Gastrocnemius medialis (tissue), 4 donors: ENCODE results near the gene CSTB. TPM values are rescaled to one million over a fixed set of nuclear protein-coding genes. Genes with fewer than 3 reads are reported as not detected.

Experiments used
- ATAC-seq, 2 donors: fragments of 150-250 bp; one replicate each; pipeline ENCODE4 v1.9.1; 2016
- DNase-seq, 2 donors: peaks; one replicate each; pipeline ENCODE4 v3.0.0-alpha.2; 2019
- H3K27ac ChIP-seq, 4 donors: fragments of 200-600 bp; sonication (generic); 1 replicate in 1 of 4; 2 replicates in 3 of 4; pipeline ENCODE4 v1.5.1; 2016 to 2018; ENCODE audit warnings: mild to moderate bottlenecking in 2 of 4, moderate library complexity in 1 of 4
- H3K27me3 ChIP-seq, 3 donors: fragments of 200-600 bp; sonication (generic) in 2 of 3; 1 replicate in 1 of 3; 2 replicates in 2 of 3; pipeline versions ENCODE4 v1.5.1 to v1.6.0; 2016 to 2019; ENCODE audit warnings: mild to moderate bottlenecking in 1 of 3, moderate library complexity in 1 of 3
- H3K36me3 ChIP-seq, 2 donors: fragments of 200-600 bp; sonication (generic) in 1 of 2; one replicate each; pipeline ENCODE4 v1.5.1; 2017 to 2018
- H3K4me1 ChIP-seq, 2 donors: fragments of 200-600 bp; sonication (generic) in 1 of 2; one replicate each; pipeline ENCODE4 v1.5.1; 2016 to 2017; ENCODE audit warnings: mild to moderate bottlenecking in 2 of 2
- H3K4me3 ChIP-seq, 4 donors: fragments of 200-600 bp; sonication (generic) in 3 of 4; 1 replicate in 1 of 4; 2 replicates in 3 of 4; pipeline ENCODE4 v1.5.1; 2016 to 2019; ENCODE audit warnings: mild to moderate bottlenecking in 2 of 4
- H3K9me3 ChIP-seq, 3 donors: fragments of 200-600 bp; sonication (generic) in 2 of 3; 1 replicate in 1 of 3; 2 replicates in 2 of 3; pipeline ENCODE4 v1.5.1; 2016 to 2019
- POLR2A ChIP-seq, 2 donors: fragments of 450-650 bp; IDR thresholded peaks; one replicate each; pipeline ENCODE4 v1.6.1; 2017; ENCODE audit warnings: antibody characterized with exemption in 2 of 2, mild to moderate bottlenecking in 2 of 2, moderate library complexity in 2 of 2
- in situ Hi-C, 4 donors: fragments of 200-750 bp; cut with MboI; loops; one replicate each; pipeline versions ENCODE4 v1.15.0 to v1.8.0; 2017; ENCODE audit warnings: low sequenced_read_pairs in 4 of 4
- intact Hi-C: fragments of 100-400 bp; cut with DNase I; formaldehyde crosslinking; loops from one replicate; pipeline ENCODE4 v1.15.1; 2023; ENCODE audit warnings: low total_unique reads
- total RNA-seq, 4 donors: library from RNA; depleted of rRNA; stranded (reverse); fragments of >200 nt; gene quantifications; one replicate each; pipeline versions ENCODE4 v1.1.0 to v1.2.3, GENCODE V29; 2016
- TF ChIP-seq, protein P1 (sequence below), 5 experiments: fragments of 450-650 bp in 3 of 5; fragments of 200-600 bp in 2 of 5; sonication (generic) in 2 of 5; IDR thresholded peaks in 4 of 5; conservative IDR thresholded peaks in 1 of 5; 1 replicate in 4 of 5; 2 replicates in 1 of 5; pipeline ENCODE4 v1.5.1; 2016 to 2019; ENCODE audit warnings: antibody characterized with exemption in 5 of 5, mild to moderate bottlenecking in 3 of 5, moderate library complexity in 3 of 5

CSTB gene
- total RNA-seq, 4 donors from 2014 or later: 1.3 to 5.9 (median 5.2) TPM

DNA sequence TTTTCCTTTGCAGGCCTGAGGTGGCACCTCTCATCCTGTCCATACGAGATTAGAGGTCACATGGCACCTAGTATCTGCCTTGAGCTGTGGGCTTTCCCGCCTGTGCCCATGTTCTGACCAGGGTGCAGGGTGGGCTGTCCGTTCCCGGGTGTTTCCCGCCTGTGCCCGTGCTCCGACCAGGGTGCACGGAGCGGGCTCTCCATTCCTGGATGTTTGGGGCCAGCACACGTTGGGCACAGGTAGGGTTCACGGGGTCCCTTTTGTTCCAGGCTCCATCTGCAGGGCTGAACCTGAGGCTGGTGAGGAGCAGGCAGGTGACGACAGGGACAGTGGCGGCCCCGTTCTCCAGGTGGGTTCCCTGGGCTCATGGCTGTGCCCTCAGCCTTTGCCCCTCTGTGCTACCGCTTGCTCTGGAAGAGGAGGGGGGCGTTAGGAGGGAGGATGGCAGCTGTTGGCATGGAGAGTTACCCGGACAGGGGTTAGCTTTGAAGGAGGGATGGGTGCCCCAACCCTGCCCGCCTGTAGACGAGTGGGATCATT, 23.3 kb upstream of the CSTB start:
- H3K4me1 ChIP-seq: no peaks in the 10 kb centered on the region
- peaks cover 0 to 91% of the 10 kb centered on the region in 2 donors for H3K36me3 ChIP-seq
- TF ChIP-seq, protein P1, sequence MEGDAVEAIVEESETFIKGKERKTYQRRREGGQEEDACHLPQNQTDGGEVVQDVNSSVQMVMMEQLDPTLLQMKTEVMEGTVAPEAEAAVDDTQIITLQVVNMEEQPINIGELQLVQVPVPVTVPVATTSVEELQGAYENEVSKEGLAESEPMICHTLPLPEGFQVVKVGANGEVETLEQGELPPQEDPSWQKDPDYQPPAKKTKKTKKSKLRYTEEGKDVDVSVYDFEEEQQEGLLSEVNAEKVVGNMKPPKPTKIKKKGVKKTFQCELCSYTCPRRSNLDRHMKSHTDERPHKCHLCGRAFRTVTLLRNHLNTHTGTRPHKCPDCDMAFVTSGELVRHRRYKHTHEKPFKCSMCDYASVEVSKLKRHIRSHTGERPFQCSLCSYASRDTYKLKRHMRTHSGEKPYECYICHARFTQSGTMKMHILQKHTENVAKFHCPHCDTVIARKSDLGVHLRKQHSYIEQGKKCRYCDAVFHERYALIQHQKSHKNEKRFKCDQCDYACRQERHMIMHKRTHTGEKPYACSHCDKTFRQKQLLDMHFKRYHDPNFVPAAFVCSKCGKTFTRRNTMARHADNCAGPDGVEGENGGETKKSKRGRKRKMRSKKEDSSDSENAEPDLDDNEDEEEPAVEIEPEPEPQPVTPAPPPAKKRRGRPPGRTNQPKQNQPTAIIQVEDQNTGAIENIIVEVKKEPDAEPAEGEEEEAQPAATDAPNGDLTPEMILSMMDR (IDR thresholded peaks at IDR 0.05 in 4 of 5, conservative IDR thresholded peaks at IDR 0.05 in 1 of 5): no peak
- no peak for TF ChIP-seq POLR2A (IDR thresholded peaks at IDR 0.05)
- H3K27me3 ChIP-seq: no peaks in the 10 kb centered on the region
- no peaks in the 10 kb centered on the region for H3K9me3 ChIP-seq
- ATAC-seq (no peak), DNase-seq (no peak)
- H3K27ac ChIP-seq: no peak overlapping the region
- in situ Hi-C loops (no loop called here), intact Hi-C loops (no loop called here)
- H3K4me3 ChIP-seq: no peak overlapping the region

DNA sequence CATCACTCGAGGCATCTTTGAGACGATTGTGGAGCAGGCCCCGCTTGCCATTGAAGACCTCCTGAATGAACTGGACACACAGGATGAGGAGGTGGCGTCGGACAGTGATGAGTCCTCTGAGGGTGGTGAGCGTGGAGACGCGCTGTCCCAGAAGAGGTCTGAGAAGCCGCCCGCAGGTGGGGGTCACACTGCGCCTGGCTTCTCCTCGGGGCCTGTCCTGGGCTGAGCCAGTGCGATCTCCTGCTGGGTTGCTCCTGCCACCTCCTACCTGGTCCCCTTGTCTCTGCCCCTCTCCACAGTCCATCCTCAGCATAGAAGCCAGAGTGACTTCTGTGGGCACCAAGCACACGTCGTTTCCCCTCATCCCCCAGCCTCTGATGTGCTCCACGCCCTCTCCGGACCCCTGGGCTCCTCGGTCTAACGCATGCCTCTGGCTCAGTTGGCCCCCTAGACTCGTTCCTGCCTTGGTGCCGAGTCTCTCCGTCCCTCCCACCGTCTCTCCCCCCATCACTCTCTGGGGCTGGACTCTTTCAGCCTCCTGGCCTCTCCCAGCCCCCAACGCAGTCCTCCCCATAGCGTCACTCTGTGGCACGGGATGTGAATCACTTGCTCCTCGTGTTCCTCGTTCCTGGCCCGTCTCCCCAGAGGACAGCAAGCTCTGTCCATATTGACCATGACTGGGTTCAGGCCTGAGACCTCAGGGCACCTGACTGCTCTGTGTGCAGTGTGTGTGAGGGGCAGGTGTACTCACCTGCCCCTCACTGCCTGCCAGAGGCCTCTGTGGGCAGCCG, 22.0 kb upstream of the CSTB start:
- intact Hi-C loops: no loop called here
- no peak for DNase-seq
- no peaks in the 10 kb centered on the region for H3K9me3 ChIP-seq
- no peak for TF ChIP-seq POLR2A (IDR thresholded peaks at IDR 0.05)
- TF ChIP-seq, protein P1 (IDR thresholded peaks at IDR 0.05 in 4 of 5, conservative IDR thresholded peaks at IDR 0.05 in 1 of 5): no peak
- H3K27ac ChIP-seq: no peak overlapping the region
- H3K4me1 ChIP-seq: no peaks in the 10 kb centered on the region
- H3K27me3 ChIP-seq: no peaks in the 10 kb centered on the region
- in situ Hi-C loops: no loop called here
- peaks cover 0 to 98% of the 10 kb centered on the region in 2 donors for H3K36me3 ChIP-seq
- H3K4me3 ChIP-seq: no peak overlapping the region
- no peak for ATAC-seq

DNA sequence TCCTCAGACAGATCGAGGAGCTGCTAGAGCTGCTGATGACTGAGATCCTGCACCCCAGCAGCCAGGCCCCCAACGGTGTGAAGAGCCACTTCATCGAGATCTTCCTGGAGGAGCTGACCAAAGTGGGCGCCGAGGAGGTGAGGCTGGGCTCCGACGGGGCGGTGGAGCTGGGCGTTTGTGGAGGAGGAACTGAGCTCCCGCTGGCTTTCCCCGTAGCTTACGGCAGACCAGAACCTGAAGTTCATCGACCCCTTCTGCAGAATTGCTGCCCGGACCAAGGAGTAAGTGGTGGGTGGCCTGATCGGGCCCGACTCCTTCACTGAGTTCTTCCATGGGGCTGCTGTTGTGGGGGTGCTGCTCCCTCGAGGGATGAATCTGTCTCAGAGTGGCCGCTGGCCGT, 21.3 kb upstream of the CSTB start:
- TF ChIP-seq, protein P1 (IDR thresholded peaks at IDR 0.05 in 4 of 5, conservative IDR thresholded peaks at IDR 0.05 in 1 of 5): no peak
- TF ChIP-seq POLR2A (IDR thresholded peaks at IDR 0.05): no peak
- Histone ChIP-seq H3K4me1 (no peaks in the 10 kb centered on the region), H3K4me3 (no peak overlapping the region), H3K9me3 (no peaks in the 10 kb centered on the region), H3K27me3 (no peaks in the 10 kb centered on the region), H3K27ac (no peak overlapping the region), H3K36me3 (peaks cover 0 to 98% of the 10 kb centered on the region in 2 donors)
- intact Hi-C loops: no loop called here
- in situ Hi-C loops: no loop called here
- no peak for ATAC-seq
- no peak for DNase-seq

DNA sequence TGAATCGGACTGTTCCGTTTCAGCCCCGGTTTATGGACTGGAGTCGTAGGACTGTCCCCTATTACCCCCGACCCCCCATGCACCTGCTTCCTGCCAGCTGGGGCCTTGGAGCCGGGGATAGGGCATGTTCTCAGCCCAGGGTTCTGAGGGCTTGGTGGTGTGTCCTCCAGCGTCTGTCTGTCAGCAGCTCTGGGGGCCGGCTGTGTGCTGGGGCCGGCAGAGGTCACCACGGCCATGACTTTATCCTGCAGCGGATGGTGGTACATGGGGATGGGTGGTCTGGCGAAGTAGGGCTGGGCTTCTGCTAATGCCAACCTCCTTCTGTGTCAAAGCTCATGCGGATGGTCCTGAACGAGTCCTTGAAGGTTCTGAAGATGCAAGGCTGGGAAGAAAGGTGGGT, 18.7 kb upstream of the CSTB start:
- Histone ChIP-seq H3K9me3 (no peaks in the 10 kb centered on the region), H3K36me3 (peaks cover 0 to 84% of the 10 kb centered on the region in 2 donors), H3K27me3 (no peaks in the 10 kb centered on the region), H3K4me3 (no peak overlapping the region), H3K27ac (no peak overlapping the region), H3K4me1 (peaks cover 8 to 13% of the 10 kb centered on the region in 2 donors)
- TF ChIP-seq, protein P1 (IDR thresholded peaks at IDR 0.05 in 4 of 5, conservative IDR thresholded peaks at IDR 0.05 in 1 of 5): no peak
- no peak for TF ChIP-seq POLR2A (IDR thresholded peaks at IDR 0.05)
- intact Hi-C loops (no loop called here), in situ Hi-C loops (no loop called here)
- ATAC-seq (no peak), DNase-seq (no peak)
